HepG2 (cell line): ENCODE measurements around the gene ELF2. TPM values are rescaled to one million over a fixed set of nuclear protein-coding genes. Genes with fewer than 3 reads are reported as not detected.

Experiments
- ATAC-seq: fragments of 200-7000 bp; cut with Tn5 transposase; 3 replicates; pipeline ENCODE4 v1.9.1; 2020; ENCODE audit warnings: mild to moderate bottlenecking, moderate library complexity
- BruUV-seq: library from RNA; stranded (reverse); fragments of 400-500 nt; replicated peaks from 2 replicates; lab custom pipeline; 2021; lab: Mats Ljungman, UMichigan
- CTCF ChIA-PET: fragments of 300-600 bp; formaldehyde crosslinking; extraction: SDS; loops from one replicate; lab custom pipeline; 2021; ENCODE audit warnings: low total read pairs, inconsistent platforms, low intra/inter-chr PET ratio; lab: Yijun Ruan, JAX
- POLR2A ChIA-PET: fragments of 350-600 bp; sonication (Branson Sonifier 250); formaldehyde crosslinking; loops from one replicate; lab custom pipeline; 2020; ENCODE audit warnings: antibody characterized with exemption, inconsistent platforms; lab: Yijun Ruan, JAX
- DNase-seq: peaks from one replicate; pipeline ENCODE4 v3.0.0-alpha.2; 2015; ENCODE audit warnings: low spot score
- FAIRE-seq: peaks from 3 replicates; lab custom pipeline; 2011; peaks lifted over from hg19 to GRCh38; lab: Jason Lieb, UNC
- H2AFZ ChIP-seq: one replicate; pipeline ENCODE4 v1.6.1; 2011; ENCODE audit warnings: low read length, inconsistent platforms
- H3K27ac ChIP-seq: fragments of 300-600 bp; 3 replicates; pipeline ENCODE4 v1.8.0; 2011; ENCODE audit warnings: mixed run types, mild to moderate bottlenecking, mixed read lengths, low read length, inconsistent platforms; ENCODE audit not compliant: insufficient read depth; ENCODE audit errors: extremely low read length
- H3K27me3 ChIP-seq, 2 experiments: fragments of 200-600 bp in 1 of 2; 2 replicates in 1 of 2; 3 replicates in 1 of 2; pipeline versions ENCODE4 v1.6.0 to v1.8.0; 2011; ENCODE audit warnings: low read length in 2 of 2, mild to moderate bottlenecking in 2 of 2, moderate library complexity in 2 of 2, inconsistent platforms in 1 of 2; ENCODE audit not compliant: insufficient read depth in 2 of 2, control insufficient read depth in 1 of 2
- H3K36me3 ChIP-seq, 2 experiments: fragments of 200-600 bp in 1 of 2; replicated peaks in 1 of 2; 2 replicates in 1 of 2; 3 replicates in 1 of 2; pipeline versions ENCODE4 v1.5.1 to v1.8.0; 2011; ENCODE audit warnings: low read length in 2 of 2, inconsistent platforms in 1 of 2; ENCODE audit not compliant: insufficient read depth in 2 of 2, control insufficient read depth in 1 of 2
- H3K4me1 ChIP-seq: 2 replicates; pipeline ENCODE4 v1.5.1; 2012; ENCODE audit warnings: low read length, inconsistent platforms; ENCODE audit not compliant: insufficient read depth
- H3K4me2 ChIP-seq: 2 replicates; pipeline ENCODE4 v1.6.0; 2011; ENCODE audit warnings: low read depth, low read length, inconsistent platforms
- H3K4me3 ChIP-seq, 3 experiments: fragments of 200-600 bp in 1 of 3; sonication (generic), shearing (Covaris generic) in 1 of 3; replicated peaks in 1 of 3; 2 replicates each; pipeline ENCODE4 v1.5.1; 2011 to 2016; ENCODE audit warnings: low read length in 3 of 3, inconsistent platforms in 2 of 3, low read depth in 2 of 3, mild to moderate bottlenecking in 2 of 3, control low read depth in 1 of 3, mixed read lengths in 1 of 3; ENCODE audit not compliant: insufficient read depth in 1 of 3
- H3K79me2 ChIP-seq: one replicate; pipeline ENCODE4 v1.6.1; 2011; ENCODE audit warnings: low read length, inconsistent platforms; ENCODE audit not compliant: insufficient read depth
- H3K9ac ChIP-seq: 2 replicates; pipeline ENCODE4 v1.6.0; 2011; ENCODE audit warnings: mild to moderate bottlenecking, low read depth, low read length, inconsistent platforms; ENCODE audit not compliant: insufficient read depth
- H3K9me3 ChIP-seq: 2 replicates; pipeline ENCODE4 v1.5.1; 2012; ENCODE audit warnings: mild to moderate bottlenecking, low read length
- H4K20me1 ChIP-seq: 2 replicates; pipeline ENCODE4 v1.6.0; 2011; ENCODE audit warnings: inconsistent platforms, mild to moderate bottlenecking, low read length, moderate library complexity; ENCODE audit not compliant: insufficient read depth
- DPF2 ChIP-seq: sonication (generic); formaldehyde crosslinking; IDR thresholded peaks from 2 replicates; pipeline ENCODE4 v1.4.0; 2020; ENCODE audit warnings: mild to moderate bottlenecking, low read depth, missing genetic modification reagents, borderline replicate concordance
- HNF4G ChIP-seq, 2 experiments: sonication (generic) in 1 of 2; formaldehyde crosslinking in 1 of 2; IDR thresholded peaks; 2 replicates each; pipeline versions ENCODE4 v1.4.0 to v1.6.1; 2011 to 2020; ENCODE audit warnings: borderline replicate concordance in 2 of 2, low read depth in 2 of 2, mild to moderate bottlenecking in 2 of 2, low read length in 1 of 2, missing genetic modification reagents in 1 of 2, moderate library complexity in 1 of 2
- POLR2G ChIP-seq: fragments of 200-400 bp; formaldehyde crosslinking; IDR thresholded peaks from 2 replicates; pipeline ENCODE4 v1.6.1; 2018; ENCODE audit warnings: mild to moderate bottlenecking, low read depth, low read length, moderate library complexity
- SALL1 ChIP-seq: sonication (generic); formaldehyde crosslinking; IDR thresholded peaks from 2 replicates; pipeline ENCODE4 v1.8.0; 2022; ENCODE audit warnings: mild to moderate bottlenecking, missing genetic modification reagents
- ZIK1 ChIP-seq: sonication (generic); formaldehyde crosslinking; IDR thresholded peaks from 2 replicates; pipeline ENCODE4 v1.5.0; 2020; ENCODE audit warnings: mild to moderate bottlenecking, low read depth, missing genetic modification reagents, borderline replicate concordance
- ZNF326 ChIP-seq: sonication (generic); formaldehyde crosslinking; IDR thresholded peaks from 2 replicates; pipeline ENCODE4 v1.4.0; 2020; ENCODE audit warnings: missing genetic modification reagents, borderline replicate concordance
- WGBS: methylation state at CpG from one replicate; pipeline ENCODE4 v1.1.6; 2017; ENCODE audit warnings: low lambda C conversion rate; 5-methylcytosine and 5-hydroxymethylcytosine counted together
- in situ Hi-C: cut with HindIII; loops from 2 replicates; pipeline ENCODE4 v1.10.0; 2017; ENCODE audit warnings: low pct_unique_long_range_greater_than_20kb; ENCODE audit not compliant: extremely low pct_ligation_motif_present
- intact Hi-C: fragments of 100-400 bp; cut with micrococcal nuclease; formaldehyde crosslinking; loops from one replicate; pipeline ENCODE4 v1.10.0; 2022; ENCODE audit not compliant: unreplicated experiment
- polyA plus RNA-seq, 8 experiments: library from polyadenylated mRNA; depleted of rRNA in 3 of 8; stranded (reverse) in 7 of 8; unstranded in 1 of 8; fragments of >200 nt; fragmentation: Illumina TruSeq in 4 of 8; extraction: Trizol in 4 of 8; gene quantifications; 2 replicates each; pipeline versions ENCODE4 v1.2.1 to v1.2.3, GENCODE V29; 2011 to 2016; ENCODE audit warnings: low read depth in 4 of 8, missing spikeins in 1 of 8, mixed read lengths in 1 of 8; ENCODE audit not compliant: insufficient read depth in 1 of 8
- total RNA-seq, 5 experiments: library from RNA; depleted of rRNA; stranded (reverse); fragments of >200 nt; fragmentation: Illumina TruSeq; extraction: Trizol; gene quantifications; 2 replicates each; pipeline ENCODE4 v1.2.3, GENCODE V29; 2016; ENCODE audit warnings: low read depth in 1 of 5

Gene ELF2
- total and polyA plus RNA-seq, 2 of the 13 experiments (the other 11 are each of a cell fraction or from before 2014, with no cell fraction given), result 28.6 to 35.4 TPM

GRCh38 chr4:139035650-139036049 lies 141.4 kb downstream of the ELF2 start:
- BruUV-seq, result no TSS peak
- Histone ChIP-seq H2AFZ (no peak overlapping the region), H3K4me2 (no peak overlapping the region), H3K79me2 (peaks cover 89% of the 10 kb centered on the region), H3K9me3 (no peaks in the 10 kb centered on the region), H3K36me3 (peaks cover 4 to 14% of the 10 kb centered on the region in 2 experiments; a peak in 3 of 5 replicates), H3K4me3 (no peak overlapping the region), H3K27me3 (no peaks in the 10 kb centered on the region), H4K20me1 (peaks cover 14% of the 10 kb centered on the region), H3K4me1 (peaks cover 10% of the 10 kb centered on the region), H3K9ac (no peak overlapping the region), H3K27ac (no peak overlapping the region)
- in situ Hi-C loops, result no loop called here
- DNase-seq (no peak), FAIRE-seq (no peak), ATAC-seq (no peak)
- 0 out of 2 replicates have a peak, but pooled peaks have one; percentile 31 for TF ChIP-seq POLR2G
- no peak for TF ChIP-seq ZNF326 (CRISPR knock-in tag)
- TF ChIP-seq ZIK1 (CRISPR knock-in tag), result no peak
- no peak for TF ChIP-seq HNF4G (IDR thresholded peaks at IDR 0.05; ENCODE audit: borderline replicate concordance, low read depth, low read length)
- TF ChIP-seq HNF4G (CRISPR knock-in tag; IDR thresholded peaks at IDR 0.05; ENCODE audit: borderline replicate concordance, low read depth), result no peak
- TF ChIP-seq DPF2 (CRISPR knock-in tag), result no peak
- no peak for TF ChIP-seq SALL1
- CTCF ChIA-PET, result no interaction called here
- POLR2A ChIA-PET, result no interaction called here
- intact Hi-C loops, result loop anchor here (10.0 kb wide), 1 partner anchor 499 kb away; no protein-coding TSS in a partner anchor
- 92% methylated on average over 5 of the region's 5 CpGs for WGBS
